ENCODE data around the gene ZRANB1.

ZRANB1 gene

GRCh38 chr10:124949543-124949942, 7.6 kb downstream of the ZRANB1 start:
- no peak overlapping the region for H3K4me2 ChIP-seq (ENCODE audit: low read length)
- H3K9ac ChIP-seq (ENCODE audit: low read depth, low read length), result no peak overlapping the region
- H3K4me3 ChIP-seq (ENCODE audit: low read length), result no peak overlapping the region
- H3K4me1 ChIP-seq (ENCODE audit: control insufficient read depth, insufficient read depth, low read length), result peaks cover 18% of the 10 kb centered on the region
- H3K27me3 ChIP-seq (ENCODE audit: control insufficient read depth, insufficient read depth, low read length), result no peaks in the 10 kb centered on the region
- H3K36me3 ChIP-seq (ENCODE audit: insufficient read depth, low read length), result no peaks in the 10 kb centered on the region
- no peaks in the 10 kb centered on the region for H3K9me3 ChIP-seq (replicated peaks; ENCODE audit: low read length)

DNA sequence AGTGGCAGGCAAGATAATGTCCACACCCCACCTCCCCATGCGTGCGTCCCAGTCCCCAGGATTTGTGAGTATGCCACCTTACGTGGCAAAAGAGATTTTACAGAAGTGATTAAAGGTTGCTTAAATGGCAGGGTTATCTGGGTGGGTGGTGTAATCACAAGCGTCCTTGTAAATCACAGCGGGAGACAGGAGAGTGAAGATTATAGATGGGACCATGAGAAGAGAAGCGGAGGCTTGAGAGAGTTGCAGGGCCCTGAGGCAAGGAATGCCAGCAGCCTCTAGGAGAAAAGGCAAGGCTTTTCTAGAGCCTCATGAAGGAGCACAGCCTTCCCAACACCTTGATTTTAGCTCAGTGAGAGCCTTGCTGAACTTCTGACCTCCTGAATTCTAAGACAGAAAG, 10.2 kb downstream of the ZRANB1 start:
- Histone ChIP-seq H3K4me3 (ENCODE audit: low read length) (no peak overlapping the region), H3K27me3 (ENCODE audit: control insufficient read depth, insufficient read depth, low read length) (no peaks in the 10 kb centered on the region), H3K4me2 (ENCODE audit: low read length) (no peak overlapping the region), H3K36me3 (ENCODE audit: insufficient read depth, low read length) (no peaks in the 10 kb centered on the region), H3K4me1 (ENCODE audit: control insufficient read depth, insufficient read depth, low read length) (peaks cover 5% of the 10 kb centered on the region), H3K9ac (ENCODE audit: low read depth, low read length) (no peak overlapping the region), H3K9me3 (replicated peaks; ENCODE audit: low read length) (no peaks in the 10 kb centered on the region)

GRCh38 chr10:124953421-124953820, 11.5 kb downstream of the ZRANB1 start:
- H3K9ac ChIP-seq (ENCODE audit: low read depth, low read length), result no peak overlapping the region
- no peaks in the 10 kb centered on the region for H3K9me3 ChIP-seq (replicated peaks; ENCODE audit: low read length)
- no peaks in the 10 kb centered on the region for H3K36me3 ChIP-seq (ENCODE audit: insufficient read depth, low read length)
- H3K4me2 ChIP-seq (ENCODE audit: low read length), result no peak overlapping the region
- peaks cover 4% of the 10 kb centered on the region for H3K4me1 ChIP-seq (ENCODE audit: control insufficient read depth, insufficient read depth, low read length)
- H3K27me3 ChIP-seq (ENCODE audit: control insufficient read depth, insufficient read depth, low read length), result no peaks in the 10 kb centered on the region
- no peak overlapping the region for H3K4me3 ChIP-seq (ENCODE audit: low read length)

- Histone ChIP-seq H3K9me3 (replicated peaks; ENCODE audit: low read length) (no peaks in the 10 kb centered on the region), H3K4me3 (ENCODE audit: low read length) (no peak overlapping the region), H3K4me2 (ENCODE audit: low read length) (no peak overlapping the region), H3K27me3 (ENCODE audit: control insufficient read depth, insufficient read depth, low read length) (no peaks in the 10 kb centered on the region), H3K4me1 (ENCODE audit: control insufficient read depth, insufficient read depth, low read length) (peaks cover 4% of the 10 kb centered on the region), H3K36me3 (ENCODE audit: insufficient read depth, low read length) (no peaks in the 10 kb centered on the region), H3K9ac (ENCODE audit: low read depth, low read length) (no peak overlapping the region)
Measured at GRCh38 chr10:124955243-124955642, 13.3 kb downstream of the ZRANB1 start.

DNA sequence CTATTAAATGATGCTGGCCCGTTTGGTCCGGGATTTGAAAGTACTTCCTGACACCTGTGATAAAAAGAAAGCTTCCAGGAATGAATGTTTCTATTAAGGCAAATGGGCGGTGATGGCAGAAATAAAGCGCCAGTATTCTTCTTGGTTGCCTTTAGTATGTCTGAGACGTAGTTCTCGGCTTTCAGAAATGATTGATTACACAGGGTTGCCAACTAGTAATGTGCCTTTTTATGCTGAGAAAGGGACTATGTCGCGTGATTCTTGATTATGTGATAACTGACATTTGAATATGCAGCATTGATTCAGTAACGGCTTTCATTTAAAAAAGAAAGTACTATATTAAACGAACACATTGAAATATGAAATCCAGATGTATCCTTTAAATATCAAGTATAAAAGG, 13.9 kb downstream of the ZRANB1 start:
- H3K4me1 ChIP-seq (ENCODE audit: control insufficient read depth, insufficient read depth, low read length), result peaks cover 10% of the 10 kb centered on the region
- H3K9me3 ChIP-seq (replicated peaks; ENCODE audit: low read length), result no peaks in the 10 kb centered on the region
- no peak overlapping the region for H3K4me3 ChIP-seq (ENCODE audit: low read length)
- no peak overlapping the region for H3K4me2 ChIP-seq (ENCODE audit: low read length)
- no peak overlapping the region for H3K9ac ChIP-seq (ENCODE audit: low read depth, low read length)
- peaks cover 2% of the 10 kb centered on the region for H3K36me3 ChIP-seq (ENCODE audit: insufficient read depth, low read length)
- no peaks in the 10 kb centered on the region for H3K27me3 ChIP-seq (ENCODE audit: control insufficient read depth, insufficient read depth, low read length)

DNA sequence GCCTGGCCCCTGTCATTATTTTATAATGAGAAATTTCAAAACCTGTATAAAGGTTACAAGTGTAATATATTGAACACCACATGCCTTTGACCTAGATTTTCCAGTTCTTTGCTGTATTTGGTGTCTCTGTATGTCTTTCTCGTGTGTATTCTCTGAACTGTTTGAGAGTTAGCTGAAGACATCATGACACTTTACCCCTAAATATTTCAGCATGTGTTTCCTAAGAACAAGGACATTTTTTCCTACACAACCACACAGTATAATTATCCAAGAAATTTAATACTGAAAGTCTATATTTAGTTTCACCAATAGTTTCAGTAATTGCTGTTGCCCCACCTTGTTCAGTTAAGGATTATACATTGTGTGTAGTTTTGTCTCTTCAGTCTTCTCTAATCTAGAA, 14.8 kb downstream of the ZRANB1 start:
- no peak overlapping the region for H3K4me2 ChIP-seq (ENCODE audit: low read length)
- peaks cover 17% of the 10 kb centered on the region for H3K4me1 ChIP-seq (ENCODE audit: control insufficient read depth, insufficient read depth, low read length)
- no peak overlapping the region for H3K9ac ChIP-seq (ENCODE audit: low read depth, low read length)
- no peak overlapping the region for H3K4me3 ChIP-seq (ENCODE audit: low read length)
- peaks cover 2% of the 10 kb centered on the region for H3K36me3 ChIP-seq (ENCODE audit: insufficient read depth, low read length)
- no peaks in the 10 kb centered on the region for H3K9me3 ChIP-seq (replicated peaks; ENCODE audit: low read length)
- H3K27me3 ChIP-seq (ENCODE audit: control insufficient read depth, insufficient read depth, low read length), result no peaks in the 10 kb centered on the region

GRCh38 chr10:124957404-124957947, 15.6 kb downstream of the ZRANB1 start:
- Histone ChIP-seq H3K4me1 (ENCODE audit: control insufficient read depth, insufficient read depth, low read length) (peaks cover 17% of the 10 kb centered on the region), H3K27me3 (ENCODE audit: control insufficient read depth, insufficient read depth, low read length) (no peaks in the 10 kb centered on the region), H3K4me3 (ENCODE audit: low read length) (no peak overlapping the region), H3K36me3 (ENCODE audit: insufficient read depth, low read length) (peaks cover 2% of the 10 kb centered on the region), H3K9ac (ENCODE audit: low read depth, low read length) (no peak overlapping the region), H3K4me2 (ENCODE audit: low read length) (no peak overlapping the region), H3K9me3 (replicated peaks; ENCODE audit: low read length) (no peaks in the 10 kb centered on the region)

DNA sequence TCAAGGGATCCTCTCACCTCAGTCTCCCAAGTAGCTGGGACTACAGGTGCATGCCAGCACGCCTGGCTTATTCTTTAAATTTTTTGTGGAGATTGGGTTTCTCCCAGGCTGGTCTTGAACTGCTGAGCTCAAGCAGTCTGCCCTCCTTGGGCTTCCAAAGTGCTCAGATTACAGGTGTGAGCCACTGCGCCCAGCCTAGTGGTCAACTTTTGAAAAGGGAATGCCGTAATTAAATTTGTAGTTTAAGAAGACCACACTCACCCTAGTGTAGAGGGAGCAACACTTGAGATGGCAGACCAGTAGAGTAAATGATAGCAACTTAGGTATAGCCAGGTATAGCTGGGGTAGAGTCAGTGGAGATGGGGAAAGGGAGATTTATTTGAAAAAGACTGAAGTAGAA, 17.6 kb downstream of the ZRANB1 start:
- Histone ChIP-seq H3K9ac (ENCODE audit: low read depth, low read length) (no peak overlapping the region), H3K36me3 (ENCODE audit: insufficient read depth, low read length) (peaks cover 2% of the 10 kb centered on the region), H3K4me2 (ENCODE audit: low read length) (no peak overlapping the region), H3K27me3 (ENCODE audit: control insufficient read depth, insufficient read depth, low read length) (no peaks in the 10 kb centered on the region), H3K4me3 (ENCODE audit: low read length) (no peak overlapping the region), H3K4me1 (ENCODE audit: control insufficient read depth, insufficient read depth, low read length) (peaks cover 17% of the 10 kb centered on the region), H3K9me3 (replicated peaks; ENCODE audit: low read length) (no peaks in the 10 kb centered on the region)

DNA sequence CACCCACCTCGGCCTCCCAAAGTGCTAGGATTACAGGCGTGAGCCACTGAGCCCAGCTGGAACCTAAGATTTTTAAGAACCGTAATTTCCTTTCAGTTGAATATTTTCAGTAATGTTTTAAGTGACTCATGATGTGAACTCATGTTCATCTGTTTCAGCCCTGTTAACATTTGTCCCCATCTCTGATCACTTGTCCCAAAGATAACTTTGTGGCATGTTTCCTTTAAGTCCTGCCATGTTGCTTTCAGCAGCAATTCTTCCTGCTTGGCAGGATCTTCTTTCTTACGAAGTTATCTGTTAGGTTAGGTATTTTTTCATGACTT, 19.3 kb downstream of the ZRANB1 start:
- Histone ChIP-seq H3K36me3 (ENCODE audit: insufficient read depth, low read length) (peaks cover 2% of the 10 kb centered on the region), H3K4me3 (ENCODE audit: low read length) (no peak overlapping the region), H3K9ac (ENCODE audit: low read depth, low read length) (no peak overlapping the region), H3K9me3 (replicated peaks; ENCODE audit: low read length) (no peaks in the 10 kb centered on the region), H3K4me2 (ENCODE audit: low read length) (peak overlapping the region; percentile 50), H3K27me3 (ENCODE audit: control insufficient read depth, insufficient read depth, low read length) (no peaks in the 10 kb centered on the region), H3K4me1 (ENCODE audit: control insufficient read depth, insufficient read depth, low read length) (peaks cover 21% of the 10 kb centered on the region)

- Histone ChIP-seq H3K4me2 (ENCODE audit: low read length) (no peak overlapping the region), H3K9ac (ENCODE audit: low read depth, low read length) (no peak overlapping the region), H3K27me3 (ENCODE audit: control insufficient read depth, insufficient read depth, low read length) (no peaks in the 10 kb centered on the region)
Measured at GRCh38 chr10:124962421-124962820, 20.5 kb downstream of the ZRANB1 start.

DNA sequence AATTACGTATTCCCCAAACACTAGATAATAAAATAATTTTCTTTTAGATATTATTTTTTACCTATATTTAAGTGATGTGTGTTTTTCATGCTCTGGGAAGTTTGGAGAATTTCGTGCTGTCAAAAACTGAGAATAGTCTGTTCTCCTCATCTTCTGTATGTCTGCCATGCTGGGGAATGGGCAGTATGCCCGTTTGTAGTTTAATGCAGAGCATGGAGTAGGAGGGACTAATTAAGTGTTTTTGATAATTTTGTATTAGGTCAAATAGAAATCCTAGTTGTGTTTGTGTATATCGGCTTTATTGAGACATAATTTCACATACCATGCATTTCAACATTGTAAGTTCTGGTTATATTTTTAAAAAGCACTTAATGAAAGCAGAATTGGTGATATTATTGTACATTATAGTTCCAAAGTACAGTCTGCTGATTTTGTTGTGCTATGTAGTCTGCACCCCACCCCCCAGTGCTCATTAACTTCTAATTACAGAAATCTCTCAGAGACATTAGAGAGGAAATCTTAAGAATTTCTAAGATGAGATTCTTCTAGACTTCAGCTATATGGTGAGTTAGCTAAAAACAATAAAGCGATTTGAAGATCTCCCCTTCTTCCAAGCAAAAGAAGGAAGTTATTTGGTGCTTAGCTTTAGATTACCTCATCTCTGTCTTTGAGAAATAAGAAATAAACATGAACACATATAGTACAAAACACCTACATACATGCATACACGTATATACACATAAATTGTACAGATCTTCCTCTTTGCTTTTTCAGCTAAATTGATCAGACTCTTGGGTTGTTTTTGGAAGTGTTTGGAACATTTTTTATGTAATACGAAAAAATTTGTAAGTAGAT, 22.2 kb downstream of the ZRANB1 start:
- Histone ChIP-seq H3K4me2 (ENCODE audit: low read length) (no peak overlapping the region), H3K36me3 (ENCODE audit: insufficient read depth, low read length) (peaks cover 25% of the 10 kb centered on the region)

More at GRCh38 chr10:124962421-124962820, 20.5 kb downstream of the ZRANB1 start:
- Histone ChIP-seq H3K36me3 (ENCODE audit: insufficient read depth, low read length) (peaks cover 12% of the 10 kb centered on the region), H3K9me3 (replicated peaks; ENCODE audit: low read length) (no peaks in the 10 kb centered on the region), H3K4me3 (ENCODE audit: low read length) (no peak overlapping the region), H3K4me1 (ENCODE audit: control insufficient read depth, insufficient read depth, low read length) (peaks cover 20% of the 10 kb centered on the region)

DNA sequence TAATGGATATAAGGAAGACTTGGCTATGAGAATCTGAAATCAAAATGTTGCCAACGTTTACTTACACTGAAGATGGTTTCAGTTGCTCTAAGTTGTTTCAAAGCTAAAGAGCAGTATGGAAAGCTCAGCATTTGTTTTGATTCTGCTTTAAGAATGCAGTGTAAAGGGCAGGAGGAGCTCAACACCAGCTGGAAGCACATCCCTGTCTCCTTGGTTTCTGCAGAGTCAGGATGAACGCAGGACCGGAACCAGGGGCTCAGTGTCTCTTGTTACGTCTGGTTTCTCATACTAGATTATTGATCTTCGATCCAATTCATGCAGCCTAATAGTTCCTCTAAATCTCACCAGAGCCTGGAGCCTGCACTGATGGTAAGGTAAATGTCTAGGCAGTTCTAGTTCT, 24.1 kb downstream of the ZRANB1 start:
- Histone ChIP-seq H3K36me3 (ENCODE audit: insufficient read depth, low read length) (peaks cover 27% of the 10 kb centered on the region), H3K9me3 (replicated peaks; ENCODE audit: low read length) (no peaks in the 10 kb centered on the region), H3K4me1 (ENCODE audit: control insufficient read depth, insufficient read depth, low read length) (peaks cover 15% of the 10 kb centered on the region), H3K4me2 (ENCODE audit: low read length) (no peak overlapping the region), H3K4me3 (ENCODE audit: low read length) (no peak overlapping the region), H3K9ac (ENCODE audit: low read depth, low read length) (no peak overlapping the region), H3K27me3 (ENCODE audit: control insufficient read depth, insufficient read depth, low read length) (no peaks in the 10 kb centered on the region)

More for the DNA sequence above, 22.2 kb downstream of the ZRANB1 start:
- H3K4me3 ChIP-seq (ENCODE audit: low read length), result no peak overlapping the region
- H3K4me1 ChIP-seq (ENCODE audit: control insufficient read depth, insufficient read depth, low read length), result peaks cover 20% of the 10 kb centered on the region
- H3K9ac ChIP-seq (ENCODE audit: low read depth, low read length), result no peak overlapping the region
- no peaks in the 10 kb centered on the region for H3K27me3 ChIP-seq (ENCODE audit: control insufficient read depth, insufficient read depth, low read length)
- H3K9me3 ChIP-seq (replicated peaks; ENCODE audit: low read length), result no peaks in the 10 kb centered on the region
